Stimulated activated CD8-positive, alpha-beta memory T cell treated with anti-CD3 and anti-CD28 coated beads, Interleukin-12 subunit alpha, Interleukin-12 subunit beta, amount 100 ng/mL, for 24 hours (primary cell): Measurements from ENCODE around the gene PGAP6.
"Not testable (repeated sequence)": the region's sequence is repeated elsewhere in the genome, so short reads cannot be mapped to it uniquely, and the experiment has no call there.

ENCODE experiments used
- DNase-seq: peaks from one replicate; pipeline ENCODE4 v3.0.0-alpha.2; 2020; ENCODE audit errors: extremely low read depth

PGAP6 gene

DNA sequence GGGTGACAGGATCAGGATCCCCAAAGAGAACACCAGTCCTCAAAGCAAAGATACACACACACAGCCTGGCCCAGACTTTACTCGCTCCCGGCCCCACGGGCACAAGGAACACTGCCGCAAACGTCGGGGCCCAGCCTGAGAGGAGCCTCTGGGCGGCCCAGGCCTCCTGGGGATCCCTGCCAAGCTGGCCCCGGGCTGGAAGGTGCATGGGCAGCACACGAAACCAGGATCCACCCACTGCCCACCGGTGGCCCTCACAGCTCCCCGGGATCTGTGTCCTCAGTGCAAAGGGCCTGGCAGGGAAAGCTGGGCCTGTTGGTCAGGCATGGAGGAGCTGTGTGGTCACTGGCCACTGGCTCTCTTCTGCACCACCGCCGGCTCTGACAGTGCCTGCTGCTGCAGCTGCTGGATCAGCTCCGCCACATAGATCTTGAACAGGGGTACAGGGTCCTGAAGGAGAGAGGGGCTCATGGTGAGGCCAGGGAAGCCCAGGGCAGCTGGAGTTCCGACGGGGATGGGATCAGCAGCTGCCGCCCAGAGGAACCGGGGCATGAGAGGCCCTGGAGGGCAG lies 14.4 kb downstream of the PGAP6 start:
- DNase-seq, result no peak

DNA sequence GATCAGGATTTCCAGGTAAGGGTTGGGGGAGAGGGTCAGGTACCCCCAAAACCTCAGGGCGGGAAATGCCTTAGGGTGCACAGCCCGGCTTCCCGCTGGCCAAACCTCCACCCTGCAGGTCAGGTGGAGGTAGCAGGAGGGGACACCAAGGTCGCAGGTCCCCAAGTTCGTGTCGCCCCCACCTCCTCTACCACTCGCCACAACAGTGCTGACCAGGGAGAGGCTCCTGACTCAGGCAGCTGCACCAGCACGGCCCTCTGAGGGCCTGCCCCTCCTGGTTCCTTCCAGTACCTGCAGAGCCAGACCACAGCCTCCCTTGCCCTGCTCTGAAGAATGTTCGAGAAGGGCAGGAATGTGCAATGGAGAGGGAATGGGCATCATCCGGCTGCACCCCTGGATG lies 15.3 kb downstream of the PGAP6 start:
- no peak for DNase-seq

DNA sequence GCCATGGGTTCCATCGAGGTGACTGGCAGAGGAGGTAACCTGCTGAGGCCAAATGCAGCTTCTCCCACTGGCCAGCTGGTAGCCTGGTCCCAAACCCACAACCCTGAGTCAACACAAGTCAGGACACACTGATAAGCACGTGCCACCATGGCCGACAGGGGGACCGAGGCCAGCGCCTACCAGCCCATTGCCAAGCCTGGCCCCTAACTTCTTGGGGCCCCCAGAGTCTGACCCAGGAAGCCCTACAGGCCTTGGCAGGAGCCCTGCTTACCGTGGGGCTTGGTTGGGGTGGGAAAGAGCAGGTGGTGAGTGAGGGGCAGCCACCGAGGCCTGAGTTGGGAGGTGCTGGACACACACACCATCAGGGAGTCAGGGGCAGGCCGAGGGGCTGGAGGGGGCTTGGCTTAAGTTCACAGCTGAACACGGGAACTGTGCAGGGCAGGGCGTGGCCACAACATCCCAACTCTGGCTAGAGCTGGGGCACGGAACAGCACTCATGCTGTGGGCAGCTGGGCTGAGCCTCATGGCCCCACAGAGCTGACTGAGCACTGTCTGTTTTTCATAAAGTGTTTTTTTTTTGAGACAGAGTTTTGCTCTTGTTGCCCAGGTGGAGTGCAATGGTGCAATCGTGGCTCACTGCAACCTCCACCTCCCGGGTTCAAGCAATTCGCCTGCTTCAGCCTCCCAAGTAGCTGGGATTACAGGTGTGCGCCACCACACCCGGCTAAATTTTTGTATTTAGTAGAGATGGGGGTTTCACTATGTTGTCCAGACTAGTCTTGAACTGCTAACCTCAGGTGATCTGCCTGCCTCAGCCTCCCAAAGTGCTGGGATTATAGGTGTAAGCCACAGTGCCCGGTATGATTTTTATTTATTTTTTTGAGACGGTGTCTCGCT lies 16.9 kb downstream of the PGAP6 start:
- no peak for DNase-seq

GRCh38 chr16:363766-364490 lies 17.9 kb downstream of the PGAP6 start:
- no peak for DNase-seq

DNA sequence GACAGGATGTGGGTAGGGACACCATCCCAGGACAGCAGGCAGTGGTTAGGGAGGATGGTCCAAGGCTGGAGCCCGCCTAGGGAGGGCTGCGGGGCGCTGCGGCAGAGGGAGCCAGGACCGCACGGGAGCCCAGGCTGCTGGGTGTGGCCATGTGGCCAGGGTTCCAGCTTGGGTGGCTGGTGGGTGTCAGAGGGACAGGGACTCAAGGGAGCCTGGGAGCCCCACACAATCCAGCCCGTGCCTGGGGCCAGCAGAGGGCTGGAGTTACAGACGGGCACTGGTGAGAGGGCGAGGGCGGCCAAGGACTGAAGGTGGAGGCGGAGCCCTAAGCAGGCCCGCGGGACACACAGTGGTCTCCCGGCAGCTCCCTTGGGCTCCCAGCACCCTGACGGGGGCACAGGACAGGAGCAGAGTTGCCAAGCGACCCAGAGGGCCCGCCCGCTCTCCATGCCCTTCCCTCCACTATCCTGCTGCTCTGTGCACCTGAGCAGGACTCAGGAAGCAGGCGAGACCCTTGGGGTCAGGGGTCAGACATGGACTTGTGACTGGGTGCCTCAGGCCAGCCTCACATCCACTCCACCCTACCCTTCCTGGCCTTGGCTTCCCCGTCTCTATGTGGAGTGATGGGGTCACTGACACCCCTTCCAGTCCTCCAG lies 18.5 kb downstream of the PGAP6 start:
- no peak for DNase-seq

GRCh38 chr16:362702-362999 lies 19.1 kb downstream of the PGAP6 start:
- DNase-seq, result not testable (repeated sequence)

GRCh38 chr16:361872-362701 lies 19.7 kb downstream of the PGAP6 start:
- DNase-seq, result no peak

- no peak for DNase-seq
Observed at GRCh38 chr16:361341-361871, 20.4 kb downstream of the PGAP6 start.

- DNase-seq, result no peak
Observed at GRCh38 chr16:360698-361336, 21.0 kb downstream of the PGAP6 start.

GRCh38 chr16:359871-360697 lies 21.7 kb downstream of the PGAP6 start:
- DNase-seq, result no peak

DNA sequence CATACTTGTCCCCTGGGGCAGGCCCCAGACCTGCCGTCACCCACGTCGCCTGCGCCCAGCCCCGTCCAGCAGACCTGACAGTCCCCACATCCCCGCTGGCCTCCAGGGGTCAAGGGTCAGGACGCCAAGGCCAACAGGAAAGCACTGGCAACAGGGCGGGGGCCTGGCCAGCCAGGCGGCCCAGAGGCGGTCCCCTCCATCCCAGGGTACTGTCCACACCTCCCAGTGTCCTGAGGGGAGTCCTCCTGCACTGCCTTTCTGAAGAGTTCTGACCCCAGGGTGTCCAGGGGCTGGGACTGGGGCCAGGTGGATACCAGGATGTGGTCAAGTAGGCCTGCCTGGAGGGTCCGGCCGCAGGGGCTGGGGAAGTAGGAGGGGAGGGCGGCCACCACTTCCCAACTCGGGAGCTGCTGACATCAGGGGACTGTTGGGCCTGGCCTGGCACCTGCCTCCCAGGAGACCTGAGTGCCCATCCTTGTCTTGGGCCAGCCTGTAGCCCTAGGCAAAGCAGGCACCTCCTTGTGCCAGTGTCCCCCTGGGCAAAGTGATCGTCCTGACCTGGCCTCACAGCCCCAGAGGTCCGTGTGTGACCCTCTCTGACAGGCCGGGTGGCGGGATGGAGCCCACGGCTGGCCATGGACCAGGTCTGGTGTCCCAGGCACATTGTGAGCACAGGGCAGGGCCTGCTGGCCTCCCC lies 22.6 kb downstream of the PGAP6 start:
- no peak for DNase-seq

GRCh38 chr16:356741-357140 lies 25.0 kb downstream of the PGAP6 start:
- DNase-seq, result no peak

DNA sequence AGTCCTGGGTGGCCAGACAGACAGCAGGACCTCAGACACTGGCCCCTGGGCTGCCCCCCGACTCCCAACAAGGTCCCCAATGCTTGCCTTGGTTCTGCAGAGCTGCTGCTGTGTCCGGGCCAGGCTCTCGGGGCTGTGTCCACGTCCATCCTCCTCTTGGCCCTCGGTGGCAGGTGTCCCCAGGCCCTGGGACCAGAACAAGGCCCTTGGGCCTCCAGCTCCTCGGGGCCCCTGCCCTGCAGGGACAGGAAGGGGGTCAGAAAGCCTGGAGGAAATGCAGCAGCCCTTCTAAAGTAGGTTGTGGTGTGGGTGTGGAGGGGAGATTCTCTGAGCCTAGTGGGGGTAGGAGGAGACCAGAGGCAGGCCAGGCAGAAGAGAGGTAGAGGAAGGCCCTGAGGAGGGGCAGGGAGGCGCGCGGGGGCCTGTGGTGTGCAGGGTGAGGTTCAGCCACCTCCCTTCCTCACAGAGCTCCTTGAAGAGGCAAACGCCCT lies 26.8 kb downstream of the PGAP6 start:
- no peak for DNase-seq

GRCh38 chr16:354291-354881 lies 27.4 kb downstream of the PGAP6 start:
- DNase-seq, result no peak

GRCh38 chr16:353404-354290 lies 28.1 kb downstream of the PGAP6 start:
- no peak for DNase-seq

DNA sequence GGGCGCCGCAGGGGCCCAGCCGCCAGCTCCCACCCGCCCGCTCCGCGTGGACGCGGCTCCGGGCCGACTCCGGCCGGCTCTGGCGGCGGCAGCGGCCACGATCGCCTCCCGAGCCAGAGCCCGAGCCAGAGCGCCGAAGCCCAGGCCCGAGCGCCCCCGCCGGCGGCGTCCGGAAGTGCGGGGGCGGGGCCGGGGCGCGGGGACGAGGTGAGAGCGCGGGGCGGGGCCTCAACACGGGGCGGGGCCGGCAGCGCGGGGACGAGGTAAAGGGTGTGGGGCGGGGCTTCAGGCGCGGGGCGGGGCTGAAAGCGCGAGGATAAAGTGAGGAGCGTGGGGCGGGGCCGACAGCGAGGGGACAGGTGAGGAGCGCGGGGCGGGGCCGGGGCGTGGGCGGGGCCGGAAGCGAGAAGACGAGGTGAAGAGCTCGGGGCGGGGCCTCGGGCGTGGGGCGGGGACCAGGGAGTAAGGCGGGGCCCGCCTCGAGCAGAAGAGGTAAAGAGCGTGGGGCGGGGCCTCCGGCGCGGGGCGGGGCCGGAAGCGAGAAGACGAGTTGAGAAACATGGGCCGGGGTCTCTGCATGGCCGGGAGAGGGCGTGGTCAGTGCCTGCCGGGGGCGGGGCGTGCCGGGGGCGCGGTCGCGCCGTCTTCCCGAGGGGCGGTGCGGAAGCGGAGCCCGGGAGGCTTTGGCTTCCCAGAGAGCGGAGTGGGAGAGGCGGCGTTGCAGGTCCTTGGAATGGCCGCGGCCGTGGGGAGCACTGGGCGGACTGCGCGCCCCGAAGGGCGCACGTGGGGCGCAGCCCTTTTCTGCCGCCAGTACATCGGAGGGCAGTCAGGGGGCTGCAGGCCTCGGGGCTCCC lies 29.0 kb downstream of the PGAP6 start, which contains the start of gene AXIN1:
TSS of gene AXIN1 (minus strand) at position 177 of the 857 bp plus-strand sequence. CDS start 5,698 bp downstream, outside the sequence.
- DNase-seq, result peak; percentile 100
